HUES6 (cell line): Measurements from ENCODE around the gene MRPL52.
"Not testable (repeated sequence)": the region's sequence is repeated elsewhere in the genome, so short reads cannot be mapped to it uniquely, and the experiment has no call there.

ENCODE experiments used
- H3K27ac ChIP-seq: 2 replicates; pipeline ENCODE4 v1.7.0; 2013; ENCODE audit warnings: low read depth, mild to moderate bottlenecking, low read length, inconsistent platforms
- H3K27me3 ChIP-seq: 2 replicates; pipeline ENCODE4 v1.6.1; 2013; ENCODE audit warnings: low read length; ENCODE audit not compliant: control insufficient read depth, insufficient read depth
- H3K36me3 ChIP-seq: 2 replicates; pipeline ENCODE4 v1.6.1; 2013; ENCODE audit warnings: low read length; ENCODE audit not compliant: control insufficient read depth, insufficient read depth
- H3K4me1 ChIP-seq: 2 replicates; pipeline ENCODE4 v1.6.1; 2013; ENCODE audit warnings: low read length; ENCODE audit not compliant: control insufficient read depth, insufficient read depth
- H3K4me3 ChIP-seq: 2 replicates; pipeline ENCODE4 v1.5.1; 2013; ENCODE audit warnings: low read depth, low read length
- H3K9ac ChIP-seq: one replicate; pipeline ENCODE4 v1.6.1; 2013; ENCODE audit warnings: mild to moderate bottlenecking, low read length
- H3K9me3 ChIP-seq: 2 replicates; pipeline ENCODE4 v1.6.1; 2013; ENCODE audit warnings: low read depth, low read length; ENCODE audit not compliant: control insufficient read depth, insufficient read depth

The MRPL52 gene

DNA sequence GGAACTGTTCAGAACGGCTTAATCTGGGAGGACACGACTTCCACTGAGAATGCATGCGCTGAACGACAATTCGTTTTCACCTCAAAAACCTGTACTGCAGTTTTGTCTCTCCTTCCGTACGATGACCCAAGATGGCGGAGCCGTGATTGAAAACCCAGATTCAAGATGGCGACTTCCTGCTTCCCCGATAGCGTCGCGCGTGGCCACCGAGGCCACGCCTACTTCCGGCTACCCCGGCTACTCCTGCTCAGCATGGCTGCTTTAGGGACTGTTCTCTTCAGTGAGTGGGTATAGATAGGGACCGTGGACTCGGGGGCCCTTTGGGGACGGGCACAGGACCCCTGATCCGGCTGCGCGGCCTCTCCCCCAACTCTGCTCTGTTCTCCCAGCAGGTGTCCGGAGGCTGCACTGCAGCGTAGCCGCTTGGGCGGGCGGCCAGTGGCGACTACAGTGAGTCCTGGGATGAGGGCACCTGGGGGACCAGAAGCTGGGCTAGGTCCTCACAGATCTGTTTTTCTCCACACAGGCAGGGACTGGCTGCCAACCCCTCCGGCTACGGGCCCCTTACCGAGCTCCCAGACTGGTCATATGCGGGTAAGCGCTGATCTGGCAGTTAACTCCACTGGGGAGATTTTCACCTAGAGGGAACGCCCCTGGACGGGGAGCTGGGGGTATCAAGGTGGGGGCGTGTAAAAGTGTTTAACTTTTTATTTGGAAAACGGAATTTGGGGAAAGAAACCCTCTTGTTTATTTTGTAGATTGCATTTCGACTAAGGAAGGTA, at the start of gene MRPL52:
TSS of gene MRPL52 (plus strand) at position 227 of the 782 bp plus-strand sequence. CDS start at position 253, 26 bp downstream.
- peaks cover 14% of the 10 kb centered on the region for H3K4me1 ChIP-seq
- H3K36me3 ChIP-seq = peaks cover 33% of the 10 kb centered on the region
- no peaks in the 10 kb centered on the region for H3K9me3 ChIP-seq
- H3K27me3 ChIP-seq = no peaks in the 10 kb centered on the region
- peak within 1 kb of the TSS; percentile 88 for H3K4me3 ChIP-seq
- H3K9ac ChIP-seq = peak within 1 kb of the TSS; percentile 78
- peak within 1 kb of the TSS; percentile 18 for H3K27ac ChIP-seq

DNA sequence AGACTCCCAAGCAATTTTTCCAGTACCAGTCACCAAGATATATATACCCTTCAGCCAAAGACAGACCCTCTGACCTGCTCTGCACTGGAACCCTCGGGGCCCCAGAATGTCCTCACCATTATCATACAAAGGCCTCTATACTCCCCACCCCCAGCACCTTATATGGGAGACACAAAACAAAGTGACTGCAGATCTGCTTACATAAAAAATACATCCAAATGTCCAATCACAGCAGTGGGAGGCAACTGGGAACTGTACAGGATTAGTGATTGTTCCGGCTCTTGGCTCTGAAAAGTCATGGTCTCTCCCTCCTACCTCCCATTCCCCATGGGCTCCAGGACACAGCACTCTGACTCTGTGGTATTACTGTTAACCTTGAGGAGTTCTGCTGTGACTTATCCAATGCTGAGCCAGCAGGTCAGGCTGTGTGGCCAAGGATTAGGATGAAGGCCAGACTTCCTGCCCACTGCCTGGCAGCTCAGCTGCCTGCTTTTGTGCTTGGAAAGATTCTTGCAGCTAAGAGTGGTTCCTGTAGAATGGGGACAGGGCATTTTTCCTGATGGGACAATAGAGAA, 49.5 kb upstream of the MRPL52 start:
- Histone ChIP-seq H3K27me3 (no peaks in the 10 kb centered on the region), H3K4me3 (no peak overlapping the region), H3K9me3 (no peaks in the 10 kb centered on the region), H3K27ac (no peak overlapping the region), H3K4me1 (peaks cover 13% of the 10 kb centered on the region; the same call in 1 of the 2 replicates), H3K9ac (no peak overlapping the region), H3K36me3 (peaks cover 4% of the 10 kb centered on the region; the same call in 1 of the 2 replicates)

DNA sequence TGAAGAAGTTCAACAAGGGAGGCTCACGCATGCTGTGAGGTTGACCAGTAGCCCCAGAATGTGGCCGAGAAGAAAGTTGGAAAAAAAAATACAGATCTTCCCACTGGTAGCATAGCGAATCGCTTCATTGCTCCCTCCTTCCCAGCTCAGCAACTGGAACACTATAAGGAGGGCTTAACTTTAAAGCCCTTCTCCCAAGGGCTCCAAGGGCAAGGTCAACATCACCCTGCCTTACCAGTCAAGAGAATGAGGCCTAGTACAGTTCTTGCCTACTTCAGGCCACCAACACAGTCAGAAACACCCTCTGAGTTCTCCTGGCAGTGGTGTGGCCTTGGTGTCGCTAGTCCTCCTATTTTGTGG, 48.8 kb upstream of the MRPL52 start:
- Histone ChIP-seq H3K4me1 (peaks cover 13% of the 10 kb centered on the region; the same call in 1 of the 2 replicates), H3K27me3 (no peaks in the 10 kb centered on the region), H3K27ac (no peak overlapping the region), H3K4me3 (no peak overlapping the region), H3K9me3 (no peaks in the 10 kb centered on the region), H3K36me3 (no peaks in the 10 kb centered on the region), H3K9ac (no peak overlapping the region)

DNA sequence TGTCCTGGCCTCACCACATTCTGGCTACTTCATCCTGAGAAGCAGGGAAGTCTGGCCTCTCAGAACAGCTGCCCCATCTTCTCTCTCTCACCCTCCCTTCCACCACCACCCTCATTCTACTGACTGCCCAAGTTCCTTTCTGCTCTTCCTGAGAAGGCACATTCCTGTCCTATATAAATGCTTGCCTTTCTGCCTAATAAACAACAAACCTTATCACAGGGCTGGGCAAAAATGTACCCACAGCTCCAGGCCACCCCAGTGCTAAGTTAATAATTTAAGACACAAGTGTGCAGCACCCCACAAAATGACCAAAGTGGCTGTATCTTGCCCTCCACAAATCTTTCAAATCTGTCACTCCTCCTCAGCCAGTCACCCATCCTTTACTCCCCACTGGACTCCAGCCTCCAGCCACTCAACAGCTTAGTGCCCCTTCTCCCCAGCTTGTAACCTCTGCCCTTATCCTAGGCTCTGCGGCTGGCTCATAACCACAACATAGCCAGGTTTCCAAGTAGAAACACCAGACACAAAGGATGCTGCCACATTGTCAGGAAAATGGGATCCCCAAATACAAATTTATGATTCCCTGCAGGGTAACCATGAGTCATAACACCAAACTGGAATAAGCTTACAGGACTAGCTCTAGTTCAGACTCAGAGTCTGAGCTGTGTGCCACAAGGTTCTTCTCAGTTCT, 48.2 kb upstream of the MRPL52 start:
- Histone ChIP-seq H3K4me3 (no peak overlapping the region), H3K9ac (no peak overlapping the region), H3K4me1 (peaks cover 13% of the 10 kb centered on the region; the same call in 1 of the 2 replicates), H3K9me3 (no peaks in the 10 kb centered on the region), H3K36me3 (no peaks in the 10 kb centered on the region), H3K27ac (no peak overlapping the region), H3K27me3 (no peaks in the 10 kb centered on the region)

DNA sequence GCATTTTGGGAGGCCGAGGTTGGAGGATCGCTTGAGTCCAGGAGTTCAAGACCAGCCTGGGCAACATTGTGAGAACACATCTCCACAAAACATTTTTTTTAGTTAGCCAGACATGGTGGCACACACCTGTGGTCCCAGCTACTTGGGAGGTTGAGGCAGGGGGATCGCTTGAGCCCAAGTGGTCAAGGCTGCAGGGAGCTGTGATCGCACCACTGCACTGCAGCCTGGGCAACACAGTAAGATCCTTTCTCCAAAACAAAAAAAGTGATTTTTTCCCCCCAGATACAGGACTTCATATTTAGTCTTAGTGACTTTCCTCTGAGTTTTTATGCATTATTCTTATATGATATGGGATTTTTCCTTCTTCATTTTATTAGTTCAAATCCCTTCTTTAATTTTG, 43.0 kb upstream of the MRPL52 start:
- Histone ChIP-seq H3K27me3 (no peaks in the 10 kb centered on the region), H3K36me3 (no peaks in the 10 kb centered on the region), H3K27ac (no peak overlapping the region), H3K9ac (no peak overlapping the region), H3K4me1 (no peaks in the 10 kb centered on the region), H3K9me3 (no peaks in the 10 kb centered on the region), H3K4me3 (no peak overlapping the region)

DNA sequence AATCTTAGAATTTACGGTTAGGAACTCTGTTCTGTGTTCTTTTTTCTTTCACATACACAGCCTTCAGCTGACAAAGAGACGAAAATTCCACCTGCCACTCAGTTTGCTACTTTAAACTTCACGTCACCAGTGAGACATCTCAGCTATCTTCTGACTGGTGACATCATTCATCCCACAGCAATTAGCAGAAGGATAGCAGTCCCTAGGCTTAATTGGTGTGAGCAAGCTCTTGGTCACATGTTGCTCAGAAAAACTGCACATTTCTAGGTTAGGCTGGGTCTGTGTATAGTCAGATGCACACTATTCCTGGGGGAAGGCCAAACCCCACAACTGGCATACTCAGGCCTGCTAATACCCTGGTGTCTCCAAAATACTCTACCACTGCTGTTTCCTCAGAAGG, 38.4 kb upstream of the MRPL52 start:
- peaks cover 4% of the 10 kb centered on the region; the same call in 1 of the 2 replicates for H3K9me3 ChIP-seq
- H3K4me1 ChIP-seq = peaks cover 3% of the 10 kb centered on the region
- H3K27me3 ChIP-seq = no peaks in the 10 kb centered on the region
- H3K9ac ChIP-seq = no peak overlapping the region
- H3K36me3 ChIP-seq = no peaks in the 10 kb centered on the region
- no peak overlapping the region for H3K4me3 ChIP-seq
- no peak overlapping the region for H3K27ac ChIP-seq

DNA sequence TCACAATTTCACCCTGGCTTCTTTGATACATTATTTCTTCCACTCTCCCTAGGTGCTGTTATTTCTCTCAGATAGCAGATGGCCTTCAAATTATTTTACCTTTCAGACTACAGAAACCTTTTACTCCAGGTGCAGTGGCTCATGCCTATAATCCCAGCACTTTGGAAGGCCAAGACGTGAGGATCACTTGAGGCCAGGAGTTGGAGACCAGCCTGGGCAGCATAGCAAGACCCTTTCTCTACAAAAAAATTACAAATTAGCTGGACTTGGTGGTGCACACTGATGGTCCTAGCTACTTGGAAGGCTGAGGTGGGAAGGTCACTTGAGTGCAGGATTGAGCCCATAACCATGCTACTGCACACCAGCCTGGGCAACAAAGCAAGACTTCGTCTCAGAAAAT, 37.5 kb upstream of the MRPL52 start:
- Histone ChIP-seq H3K27ac (no peak overlapping the region), H3K27me3 (no peaks in the 10 kb centered on the region), H3K36me3 (no peaks in the 10 kb centered on the region), H3K4me1 (peaks cover 12% of the 10 kb centered on the region), H3K9ac (no peak overlapping the region), H3K9me3 (peaks cover 4% of the 10 kb centered on the region; the same call in 1 of the 2 replicates), H3K4me3 (no peak overlapping the region)

DNA sequence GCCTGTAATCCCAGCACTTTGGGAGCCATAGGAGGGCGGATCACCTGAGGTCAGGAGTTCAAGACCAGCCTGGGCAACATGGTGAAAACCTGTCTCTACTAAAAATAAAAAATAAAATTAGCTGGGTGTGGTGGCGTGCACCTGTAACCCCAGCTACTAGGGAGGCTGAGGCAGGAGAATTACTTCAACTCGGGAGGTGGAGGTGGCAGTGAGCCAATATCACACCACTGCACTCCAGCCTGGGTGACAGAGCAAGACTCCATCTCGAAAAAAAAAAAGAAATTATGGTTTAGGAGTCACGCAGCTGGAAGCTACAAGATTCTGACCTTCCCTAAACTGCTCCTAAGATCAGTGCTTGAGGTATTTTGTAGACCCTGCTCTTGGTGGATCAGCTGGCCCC, 36.1 kb upstream of the MRPL52 start:
- not testable (repeated sequence) for H3K4me3 ChIP-seq, H3K9ac ChIP-seq, H3K27ac ChIP-seq, H3K36me3 ChIP-seq, H3K27me3 ChIP-seq, H3K9me3 ChIP-seq
- H3K4me1 ChIP-seq = peaks cover 18% of the 10 kb centered on the region

DNA sequence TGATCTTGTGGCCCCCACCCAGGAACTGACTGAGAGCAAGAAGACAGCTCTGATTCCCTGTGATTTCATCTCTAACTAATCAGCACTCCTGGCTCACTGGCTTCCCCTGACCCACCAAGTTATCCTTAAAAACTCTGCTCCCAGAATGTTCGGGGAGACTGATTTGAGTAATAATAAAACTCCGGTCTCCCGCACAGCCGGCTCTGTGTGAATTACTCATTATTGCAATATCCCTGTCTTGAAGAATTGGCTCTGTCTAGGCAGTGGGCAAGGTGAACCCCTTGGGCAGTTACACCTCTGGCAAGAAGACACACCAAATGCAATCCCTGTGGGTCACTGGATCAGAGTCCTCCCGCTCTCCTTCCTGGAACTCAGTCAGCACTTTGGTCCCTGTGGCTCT, 35.7 kb upstream of the MRPL52 start:
- H3K9ac ChIP-seq = no peak overlapping the region
- peaks cover 4% of the 10 kb centered on the region; the same call in 1 of the 2 replicates for H3K9me3 ChIP-seq
- H3K4me1 ChIP-seq = peaks cover 18% of the 10 kb centered on the region
- no peaks in the 10 kb centered on the region for H3K36me3 ChIP-seq
- H3K27ac ChIP-seq = no peak overlapping the region
- no peak overlapping the region for H3K4me3 ChIP-seq
- no peaks in the 10 kb centered on the region for H3K27me3 ChIP-seq

DNA sequence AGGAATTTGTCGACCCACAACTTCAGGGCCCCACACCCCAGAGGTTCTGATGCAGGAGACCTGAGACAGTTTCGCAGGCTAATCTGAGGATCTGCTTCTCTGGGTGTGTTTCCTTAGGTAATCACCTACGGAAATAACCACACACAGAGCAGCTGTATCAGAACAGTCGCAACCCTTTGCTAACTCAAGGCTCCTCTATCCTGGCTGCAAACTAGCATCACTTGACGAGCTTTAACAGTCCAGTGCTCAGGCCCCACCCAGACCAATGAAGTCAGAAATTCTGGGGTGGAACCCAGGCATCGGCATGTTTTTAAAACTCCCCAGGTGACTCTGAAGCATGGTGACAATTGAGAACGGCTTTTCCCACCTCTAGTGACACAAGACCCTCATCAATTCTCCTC, 35.1 kb upstream of the MRPL52 start:
- Histone ChIP-seq H3K4me1 (peaks cover 18% of the 10 kb centered on the region), H3K4me3 (no peak overlapping the region), H3K9me3 (peaks cover 4% of the 10 kb centered on the region; the same call in 1 of the 2 replicates)

More for the DNA sequence above, 35.1 kb upstream of the MRPL52 start:
- Histone ChIP-seq H3K9ac (no peak overlapping the region), H3K36me3 (no peaks in the 10 kb centered on the region), H3K27me3 (no peaks in the 10 kb centered on the region), H3K27ac (no peak overlapping the region)
